Activated gamma-delta T cell treated with anti-CD3 and anti-CD28 coated beads, Interleukin-2, amount 50 U/mL, for 16 hours (primary cell): Measurements from ENCODE around the gene PPARGC1A.

ENCODE experiments used
- DNase-seq: peaks from one replicate; pipeline ENCODE4 v3.0.0-alpha.2; 2020; ENCODE audit warnings: low read depth

Gene PPARGC1A

DNA sequence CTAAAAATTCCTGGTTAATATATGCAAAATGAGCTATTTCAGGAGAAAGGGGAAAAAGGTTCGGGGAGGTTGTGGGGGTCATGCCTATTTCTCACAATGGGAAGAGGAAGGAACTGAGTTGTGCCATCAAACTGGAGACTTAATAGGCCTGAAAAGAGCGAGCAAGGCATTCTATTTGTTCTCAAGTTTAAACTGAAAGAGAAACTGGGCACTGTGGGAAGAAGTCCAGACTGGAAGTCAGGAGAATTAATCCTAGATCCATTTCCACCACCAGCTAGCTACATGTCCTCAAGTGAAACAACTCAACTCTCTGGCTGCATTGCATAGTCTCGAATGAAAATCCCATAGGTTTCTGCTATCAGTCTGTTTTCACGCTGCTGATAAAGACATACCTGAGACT, 50.6 kb downstream of the PPARGC1A start:
- no peak for DNase-seq

- DNase-seq, result no peak
These were observed 51.2 kb downstream of the PPARGC1A start for GRCh38 chr4:23838607-23839006.

- no peak for DNase-seq
These were observed 51.7 kb downstream of the PPARGC1A start for GRCh38 chr4:23838131-23838530.

- no peak for DNase-seq
These were observed 52.5 kb downstream of the PPARGC1A start for GRCh38 chr4:23837371-23837770.

- DNase-seq, result no peak
These were observed 53.9 kb downstream of the PPARGC1A start for GRCh38 chr4:23835774-23836478.

- no peak for DNase-seq
These were observed 61.1 kb downstream of the PPARGC1A start for GRCh38 chr4:23828779-23829178.

DNA sequence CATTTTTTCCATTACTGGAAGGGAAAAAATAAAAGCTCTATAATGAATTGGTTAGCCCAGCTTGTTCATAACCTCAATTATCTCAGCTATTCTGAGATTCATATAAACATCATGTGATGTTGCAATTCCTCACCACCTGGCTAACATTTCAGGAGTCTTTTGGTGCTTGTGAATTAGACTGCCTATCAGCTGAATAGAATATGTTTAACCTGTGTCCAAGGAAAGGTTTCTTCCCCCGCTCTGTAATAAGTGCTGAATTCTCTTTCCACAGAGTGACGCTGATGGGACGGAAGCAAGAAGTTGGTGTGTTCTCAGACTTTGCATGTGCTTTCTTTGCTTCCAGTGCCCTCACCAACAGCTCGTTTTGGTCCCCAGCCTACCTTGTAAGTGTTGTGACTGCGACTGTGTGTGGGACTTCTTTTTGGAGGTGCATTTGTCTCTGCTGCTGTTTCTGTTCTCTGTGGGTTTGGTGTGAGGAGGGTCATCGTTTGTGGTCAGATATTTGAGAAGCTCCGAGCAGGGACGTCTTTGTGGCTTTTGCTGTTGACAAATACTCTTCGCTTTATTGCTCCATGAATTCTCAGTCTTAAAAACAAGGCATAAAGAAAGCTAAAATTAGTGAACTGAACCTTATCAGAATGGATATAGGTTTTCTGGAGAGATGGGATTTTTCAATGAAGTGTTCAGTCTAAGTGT, 61.7 kb downstream of the PPARGC1A start:
- DNase-seq, result no peak

GRCh38 chr4:23822181-23822580, 67.7 kb downstream of the PPARGC1A start:
- no peak for DNase-seq

- DNase-seq, result no peak
These were observed 70.8 kb downstream of the PPARGC1A start for GRCh38 chr4:23819041-23819511.

DNA sequence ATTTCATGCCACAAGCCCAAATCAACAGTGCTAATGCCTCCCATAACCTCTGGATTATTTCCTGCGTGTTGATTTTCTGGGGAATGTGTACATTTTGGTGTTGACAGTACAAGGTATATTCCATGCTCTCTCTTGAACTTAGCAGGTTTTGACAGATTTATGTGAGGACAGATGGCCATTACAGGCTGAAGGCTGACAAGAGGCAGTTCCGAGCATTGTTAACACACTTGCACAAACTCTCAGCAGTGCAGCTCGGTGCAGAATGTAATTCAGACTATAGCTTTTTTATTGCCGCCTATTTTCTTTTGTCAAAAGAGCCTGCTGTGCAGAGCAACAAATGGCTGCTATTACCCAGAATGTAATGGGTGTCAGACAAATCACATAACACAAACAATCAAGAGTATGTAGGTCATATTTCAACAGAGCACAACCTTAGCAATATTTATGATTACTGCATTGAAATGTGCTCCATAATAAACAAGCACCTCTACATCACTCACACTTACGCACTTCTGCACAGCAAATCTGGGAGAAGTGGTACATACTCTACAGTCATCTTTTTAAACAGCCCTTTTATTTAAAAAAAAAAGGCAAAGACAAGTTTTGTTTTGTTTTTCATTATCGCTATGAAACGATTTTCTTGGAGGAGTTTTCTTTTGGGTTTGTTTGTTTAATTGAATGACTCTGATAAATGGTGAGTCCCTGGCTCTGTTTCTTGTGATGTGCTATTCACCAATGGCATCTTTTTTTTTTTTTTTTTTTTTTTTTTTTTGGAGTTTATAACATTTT, 71.6 kb downstream of the PPARGC1A start:
- DNase-seq, result no peak

- DNase-seq, result no peak
These were observed 74.7 kb downstream of the PPARGC1A start for GRCh38 chr4:23814996-23815660.

DNA sequence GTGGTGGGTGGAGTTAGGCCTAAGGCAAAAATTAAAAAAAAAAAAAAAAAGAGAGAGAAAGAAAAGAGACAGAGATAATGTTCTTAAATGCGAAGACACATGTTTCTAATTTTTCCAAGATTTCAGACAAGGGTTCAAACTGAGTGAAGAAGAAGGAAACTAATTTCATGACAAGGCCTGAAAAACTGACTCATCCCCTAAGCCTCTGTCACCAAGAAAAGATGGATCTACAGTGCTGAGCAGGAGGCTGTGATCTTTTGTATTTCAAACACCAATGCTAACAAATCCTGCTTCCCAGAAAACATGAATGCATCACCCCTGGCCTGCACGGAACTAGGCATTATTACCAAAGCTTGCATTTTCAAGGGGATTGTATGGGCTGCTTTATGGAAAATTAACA, 75.3 kb downstream of the PPARGC1A start:
- no peak for DNase-seq

GRCh38 chr4:23811161-23811560, 78.7 kb downstream of the PPARGC1A start:
- DNase-seq, result no peak

GRCh38 chr4:23805450-23805851, 84.4 kb downstream of the PPARGC1A start:
- DNase-seq, result no peak

GRCh38 chr4:23789762-23790161, 100.1 kb downstream of the PPARGC1A start:
- DNase-seq, result no peak

DNA sequence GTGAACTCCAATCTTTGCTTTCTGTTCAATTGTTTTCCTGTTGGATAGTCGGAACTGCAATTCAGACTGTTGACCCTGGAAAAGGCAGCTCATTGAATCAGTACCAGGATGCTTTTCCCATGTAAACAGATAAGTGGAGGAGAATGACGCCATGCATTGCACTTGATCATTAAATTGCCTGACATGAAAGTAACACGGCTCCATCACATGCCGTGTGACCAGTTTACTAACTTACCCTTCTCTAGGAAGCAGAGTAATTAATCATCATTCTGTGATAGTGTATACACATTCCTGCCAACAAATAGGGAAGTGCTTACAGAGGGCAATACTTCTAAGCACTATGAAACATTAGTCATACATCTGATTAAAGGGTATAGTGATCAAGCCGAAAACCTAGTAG, 101.4 kb downstream of the PPARGC1A start:
- no peak for DNase-seq

- no peak for DNase-seq
These were observed 101.8 kb downstream of the PPARGC1A start for GRCh38 chr4:23788027-23788426.

DNA sequence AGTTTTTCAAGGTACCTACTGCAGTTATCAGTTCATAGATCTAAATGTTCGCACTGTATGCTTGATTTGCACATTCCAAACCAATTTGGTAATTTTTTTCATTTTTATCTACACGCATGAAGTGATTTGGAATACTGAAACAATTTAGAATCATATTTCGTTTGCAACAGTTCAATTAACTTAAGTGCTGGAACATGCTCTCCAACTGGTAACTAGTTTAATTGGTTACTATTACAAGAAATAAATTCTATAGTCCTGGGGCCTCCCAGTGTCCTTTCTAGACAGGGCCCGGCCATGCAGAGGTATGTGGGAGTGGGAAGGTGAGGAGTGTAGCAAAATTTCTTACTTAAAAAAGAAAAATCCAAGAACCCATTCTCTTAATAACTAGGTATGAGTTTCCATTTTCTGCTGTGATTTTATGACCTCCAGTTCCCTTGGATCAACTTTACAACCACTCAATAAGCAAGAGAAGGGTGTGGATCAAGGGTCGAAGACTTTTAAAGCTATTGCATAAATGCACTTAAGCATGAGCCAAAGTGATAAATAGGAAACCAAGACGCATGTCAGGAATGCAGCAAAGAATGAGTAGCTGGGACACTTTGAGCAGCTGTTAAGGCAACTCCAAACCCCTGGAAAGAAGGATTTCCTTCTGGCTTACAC, 106.9 kb downstream of the PPARGC1A start:
- no peak for DNase-seq

DNA sequence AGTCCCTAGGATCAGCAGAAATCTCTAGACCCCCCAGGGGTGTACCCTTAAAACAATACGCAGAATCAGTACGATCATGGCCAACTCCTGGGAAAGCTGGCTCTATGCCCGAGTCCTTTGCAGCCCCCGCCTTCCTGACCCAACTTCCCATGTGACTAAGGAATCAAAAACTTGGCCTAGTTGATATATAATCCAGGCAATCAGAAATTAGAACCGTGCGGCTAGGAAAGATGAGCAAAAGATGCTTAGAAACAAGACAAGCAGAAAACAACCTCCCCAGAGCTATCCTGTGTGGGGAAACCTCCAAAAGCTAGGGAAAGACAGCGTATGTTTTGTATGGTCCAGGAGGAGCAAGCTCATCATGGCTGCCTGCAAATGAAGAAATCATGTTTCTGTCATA, 110.0 kb downstream of the PPARGC1A start:
- no peak for DNase-seq

- DNase-seq, result no peak
These were observed 110.4 kb downstream of the PPARGC1A start for GRCh38 chr4:23779422-23779821.

- no peak for DNase-seq
These were observed 114.2 kb downstream of the PPARGC1A start for GRCh38 chr4:23775694-23776093.

- no peak for DNase-seq
These were observed 114.9 kb downstream of the PPARGC1A start for GRCh38 chr4:23774909-23775308.
